ENCODE measurements around the gene TPGS1.
A peak's percentile ranks its signal among the peaks of the same experiment; 100 is the strongest.
"Not testable (repeated sequence)": the region's sequence is repeated elsewhere in the genome, so short reads cannot be mapped to it uniquely, and the experiment has no call there.

The TPGS1 gene

GRCh38 chr19:478236-478903, 28.9 kb upstream of the TPGS1 start:
- peaks cover 40% of the 10 kb centered on the region for H3K27me3 ChIP-seq (ENCODE audit: insufficient read depth, low read depth)
- no peak overlapping the region for H3K27ac ChIP-seq
- H3K4me2 ChIP-seq, result no peak overlapping the region
- no peak overlapping the region for H2AFZ ChIP-seq (ENCODE audit: low read depth)
- H3K36me3 ChIP-seq (ENCODE audit: insufficient read depth), result no peaks in the 10 kb centered on the region
- no peak overlapping the region for H3K4me3 ChIP-seq (IDR thresholded peaks at IDR 0.05; ENCODE audit: insufficient read depth, low read depth, low read length)
- H3K4me1 ChIP-seq (ENCODE audit: low read depth, poor library complexity, severe bottlenecking), result no peaks in the 10 kb centered on the region
- no peak overlapping the region for H3K9ac ChIP-seq
- no peaks in the 10 kb centered on the region for H4K20me1 ChIP-seq (ENCODE audit: insufficient read depth)
- H3K79me2 ChIP-seq (ENCODE audit: insufficient read depth, low read depth), result no peaks in the 10 kb centered on the region
- no peak for TF ChIP-seq CTCF (conservative IDR thresholded peaks at IDR 0.05; ENCODE audit: low read depth, low read length)

- Histone ChIP-seq H3K4me3 (IDR thresholded peaks at IDR 0.05; ENCODE audit: insufficient read depth, low read depth, low read length) (no peak overlapping the region), H3K79me2 (ENCODE audit: insufficient read depth, low read depth) (no peaks in the 10 kb centered on the region), H3K36me3 (ENCODE audit: insufficient read depth) (no peaks in the 10 kb centered on the region), H3K27me3 (ENCODE audit: insufficient read depth, low read depth) (peaks cover 44% of the 10 kb centered on the region), H3K27ac (no peak overlapping the region), H2AFZ (ENCODE audit: low read depth) (no peak overlapping the region), H3K9ac (no peak overlapping the region), H4K20me1 (ENCODE audit: insufficient read depth) (no peaks in the 10 kb centered on the region), H3K4me2 (no peak overlapping the region), H3K4me1 (ENCODE audit: low read depth, poor library complexity, severe bottlenecking) (no peaks in the 10 kb centered on the region)
- no peak for TF ChIP-seq CTCF (conservative IDR thresholded peaks at IDR 0.05; ENCODE audit: low read depth, low read length)
These were observed 28.3 kb upstream of the TPGS1 start for GRCh38 chr19:478976-479375.

GRCh38 chr19:480016-480855, 27.1 kb upstream of the TPGS1 start:
- Histone ChIP-seq H3K9ac (no peak overlapping the region), H3K36me3 (ENCODE audit: insufficient read depth) (no peaks in the 10 kb centered on the region), H3K27me3 (ENCODE audit: insufficient read depth, low read depth) (peaks cover 39% of the 10 kb centered on the region), H3K79me2 (ENCODE audit: insufficient read depth, low read depth) (no peaks in the 10 kb centered on the region), H3K27ac (no peak overlapping the region), H3K4me3 (IDR thresholded peaks at IDR 0.05; ENCODE audit: insufficient read depth, low read depth, low read length) (no peak overlapping the region), H2AFZ (ENCODE audit: low read depth) (no peak overlapping the region), H3K4me2 (no peak overlapping the region), H4K20me1 (ENCODE audit: insufficient read depth) (no peaks in the 10 kb centered on the region), H3K4me1 (ENCODE audit: low read depth, poor library complexity, severe bottlenecking) (no peaks in the 10 kb centered on the region)
- peak; percentile 46; the same call in 1 of the 2 replicates for TF ChIP-seq CTCF (conservative IDR thresholded peaks at IDR 0.05; ENCODE audit: low read depth, low read length)

GRCh38 chr19:481100-481499, 26.2 kb upstream of the TPGS1 start:
- not testable (repeated sequence) for H3K4me3 ChIP-seq (IDR thresholded peaks at IDR 0.05; ENCODE audit: insufficient read depth, low read depth, low read length); H4K20me1 ChIP-seq (ENCODE audit: insufficient read depth); H3K4me2 ChIP-seq; H2AFZ ChIP-seq (ENCODE audit: low read depth); H3K9ac ChIP-seq; H3K79me2 ChIP-seq (ENCODE audit: insufficient read depth, low read depth); H3K27ac ChIP-seq; H3K36me3 ChIP-seq (ENCODE audit: insufficient read depth); H3K4me1 ChIP-seq (ENCODE audit: low read depth, poor library complexity, severe bottlenecking)
- H3K27me3 ChIP-seq (ENCODE audit: insufficient read depth, low read depth), result peaks cover 40% of the 10 kb centered on the region

Data from KMS-11 (cell line).